MM.1S (cell line): ENCODE measurements around the gene TMSB4X.

Experiments
- CTCF ChIP-seq: fragments of 300-600 bp; sonication (generic); IDR thresholded peaks from 2 replicates; pipeline ENCODE4 v1.5.1; 2016; ENCODE audit warnings: antibody characterized with exemption, low read length, mixed read lengths
- EZH2 ChIP-seq: fragments of 300-600 bp; sonication (generic); optimal IDR thresholded peaks from 2 replicates; pipeline ENCODE3; 2017; ENCODE audit warnings: low read depth, mild to moderate bottlenecking, antibody characterized with exemption, low read length, mixed read lengths

DNA sequence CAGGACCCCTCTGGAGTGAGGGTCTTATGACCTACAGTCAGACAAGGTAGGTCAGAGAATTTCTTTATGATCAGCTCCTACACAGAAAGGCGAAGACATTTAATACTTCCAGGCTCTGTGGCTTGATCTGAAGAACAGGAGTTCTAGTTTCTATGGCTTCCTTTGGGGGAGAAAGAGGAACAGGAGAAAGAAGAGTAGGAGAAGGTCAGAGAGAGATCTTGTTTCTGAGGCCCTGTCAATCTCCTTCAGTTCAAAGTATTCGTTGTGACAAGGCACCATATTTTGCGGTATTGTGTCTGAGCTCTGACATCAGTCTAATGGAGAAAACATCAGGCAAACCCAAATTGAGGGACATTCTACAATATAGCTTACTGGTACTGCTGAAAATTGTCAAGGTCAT, 16.7 kb downstream of the TMSB4X start:
- TF ChIP-seq CTCF (no peak), EZH2 (no peak)
